GM12878 (cell line): Measurements from ENCODE around the gene ADAM23. TPM values are rescaled to one million over a fixed set of nuclear protein-coding genes. Genes with fewer than 3 reads are reported as not detected.

Experiments
- ATF2 ChIP-seq: IDR thresholded peaks from 2 replicates; pipeline ENCODE4 v1.6.1; 2012; ENCODE audit warnings: low read length, inconsistent platforms
- ATF3 ChIP-seq: IDR thresholded peaks from 2 replicates; pipeline ENCODE4 v1.6.1; 2011; ENCODE audit warnings: low read depth, mild to moderate bottlenecking, low read length, moderate library complexity, borderline replicate concordance; ENCODE audit errors: extremely low read depth
- BACH1 ChIP-seq: fragments of 450-650 bp; IDR thresholded peaks from 2 replicates; pipeline ENCODE4 v1.6.1; 2017; ENCODE audit warnings: mild to moderate bottlenecking, borderline replicate concordance
- BCL3 ChIP-seq: IDR thresholded peaks from 2 replicates; pipeline ENCODE4 v1.6.1; 2011; ENCODE audit warnings: borderline replicate concordance, low read depth, mild to moderate bottlenecking, moderate library complexity, low read length; ENCODE audit not compliant: insufficient read depth, poor library complexity, severe bottlenecking
- BMI1 ChIP-seq: fragments of 450-650 bp; IDR thresholded peaks from 2 replicates; pipeline ENCODE4 v1.6.1; 2016; ENCODE audit warnings: mild to moderate bottlenecking, moderate library complexity, borderline replicate concordance
- E2F4 ChIP-seq: IDR thresholded peaks from 2 replicates; pipeline ENCODE4 v1.6.1; 2012; ENCODE audit warnings: low read depth, low read length, improper control_type of control experiment
- NRF1 ChIP-seq: conservative IDR thresholded peaks from 2 replicates; pipeline ENCODE4 v1.6.1; 2011; ENCODE audit warnings: mild to moderate bottlenecking, low read depth, low read length, improper control_type of control experiment
- POU2F2 ChIP-seq: IDR thresholded peaks from 3 replicates; pipeline ENCODE4 v1.6.1; 2011; ENCODE audit warnings: low read depth, mild to moderate bottlenecking, low read length, borderline replicate concordance
- STAT1 ChIP-seq: fragments of 450-650 bp; conservative IDR thresholded peaks from 2 replicates; pipeline ENCODE4 v1.6.1; 2014; ENCODE audit warnings: antibody characterized with exemption, mild to moderate bottlenecking
- ZBTB4 ChIP-seq: fragments of 450-650 bp; formaldehyde crosslinking; IDR thresholded peaks from 2 replicates; pipeline ENCODE4 v1.4.0; 2022; ENCODE audit warnings: mild to moderate bottlenecking, moderate library complexity
- ZNF217 ChIP-seq: fragments of 450-650 bp; IDR thresholded peaks from 2 replicates; pipeline ENCODE4 v1.6.1; 2017; ENCODE audit warnings: antibody characterized with exemption, mild to moderate bottlenecking
- polyA plus RNA-seq, 11 experiments: library from polyadenylated mRNA; depleted of rRNA in 4 of 11; unstranded in 6 of 11; stranded (reverse) in 5 of 11; fragments of >200 nt; fragmentation: Nextera tagmentation in 4 of 11; fragmentation: Illumina TruSeq in 1 of 11; extraction: Ambion mirVana in 4 of 11; extraction: Trizol in 1 of 11; gene quantifications; 1 replicate in 1 of 11; 2 replicates in 10 of 11; pipeline versions ENCODE4 v1.2.1 to v1.2.3, GENCODE V29; 2011 to 2016; ENCODE audit warnings: inconsistent platforms in 2 of 11, missing spikeins in 2 of 11, low read depth in 1 of 11
- total RNA-seq, 4 experiments: library from RNA; depleted of rRNA in 3 of 4; stranded (reverse); fragments of >200 nt in 3 of 4; fragmentation: Illumina TruSeq in 1 of 4; extraction: Trizol in 1 of 4; gene quantifications; 2 replicates each; pipeline versions ENCODE4 v1.2.1 to v1.2.3, GENCODE V29; 2013 to 2021

The ADAM23 gene
- total and polyA plus RNA-seq, 10 of the 15 experiments (the other 5 are each of a cell fraction or from before 2014, with no cell fraction given), result 5.7 to 41.8 (median 15.6) TPM

GRCh38 chr2:206511283-206511682, 68.0 kb downstream of the ADAM23 start (continued):
- TF ChIP-seq BCL3, result no peak
- TF ChIP-seq ATF3, result no peak
- TF ChIP-seq ZNF217, result no peak
- TF ChIP-seq POU2F2, result no peak
- no peak for TF ChIP-seq ZBTB4 (CRISPR knock-in tag)
- TF ChIP-seq BACH1, result no peak
- no peak for TF ChIP-seq E2F4
- TF ChIP-seq BMI1, result no peak
- TF ChIP-seq ATF2, result no peak
- TF ChIP-seq NRF1, result no peak
- no peak for TF ChIP-seq STAT1
